Mucosa of descending colon (tissue), 3 donors: ENCODE results near the gene TMC2. TPM values are rescaled to one million over a fixed set of nuclear protein-coding genes. Genes with fewer than 3 reads are reported as not detected.
"Not testable (repeated sequence)": the region's sequence is repeated elsewhere in the genome, so short reads cannot be mapped to it uniquely, and the experiment has no call there.

Experiments
- ATAC-seq: fragments of 200-7000 bp; cut with Tn5 transposase; one replicate; pipeline ENCODE4 v1.9.1; 2020; ENCODE audit warnings: mild to moderate bottlenecking, moderate library complexity
- DNase-seq, 3 donors: peaks; one replicate each; pipeline ENCODE4 v3.0.0-alpha.2; 2020
- H3K36me3 ChIP-seq: fragments of 200-600 bp; one replicate; pipeline ENCODE4 v1.8.0; 2021; ENCODE audit warnings: low read depth, mild to moderate bottlenecking
- H3K4me1 ChIP-seq: fragments of 200-600 bp; one replicate; pipeline ENCODE4 v1.8.0; 2021; ENCODE audit warnings: low read depth, mild to moderate bottlenecking
- H3K4me3 ChIP-seq: fragments of 200-600 bp; one replicate; pipeline ENCODE4 v1.8.0; 2021; ENCODE audit warnings: mild to moderate bottlenecking
- H3K9me3 ChIP-seq: fragments of 200-600 bp; one replicate; pipeline ENCODE4 v1.8.0; 2021; ENCODE audit warnings: mild to moderate bottlenecking
- CTCF ChIP-seq: fragments of 200-600 bp; IDR thresholded peaks from one replicate; pipeline ENCODE4 v1.8.0; 2022; ENCODE audit warnings: antibody characterized with exemption, mild to moderate bottlenecking
- intact Hi-C, 2 donors: fragments of 100-400 bp; cut with DNase I in 1 of 2; cut with micrococcal nuclease in 1 of 2; formaldehyde crosslinking; loops; one replicate each; pipeline versions ENCODE4 v1.11.0 to v1.11.1; 2022; cut with DNase I, micrococcal nuclease
- long read RNA-seq, 2 donors: library from polyadenylated mRNA; unstranded; transcript quantifications; one replicate each; pipeline ENCODE4 v2.0.0, GENCODE V29; 2019 to 2021
- total RNA-seq, 3 donors: library from RNA; stranded (reverse); fragmentation: NEBNext Ultra II Directional in 2 of 3; extraction: Animal tissue kit (Norgen Biotek cat#: 25700) in 2 of 3; gene quantifications; one replicate each; pipeline versions ENCODE4 v1.2.1 to v1.2.4, GENCODE V29; 2021 to 2023
- donor health status: DM: no; HTN: no; CAD: no; lungs with moderate emphysema.
- donor health status: DM: no; HTN: no; CAD: no.
- donor health status: DM: no; HTN: yes; CAD: no.

Gene TMC2
- total RNA-seq = under 1 TPM in 2 of 3 donors, not detected in 1; 0.09 to 0.41 TPM
- long read RNA-seq, donor 1 = 0 reads
- long read RNA-seq, donor 2, partial matches to known transcripts = 0 of 1 reads
- long read RNA-seq, donor 2, other reads (novel, unspliced or antisense) = 1 of 1 reads

- H3K4me3 ChIP-seq = no peak within 1 kb of the TSS
- no peak for ATAC-seq
- no peaks in the 10 kb centered on the region for H3K9me3 ChIP-seq
- H3K36me3 ChIP-seq = no peaks in the 10 kb centered on the region
- TF ChIP-seq CTCF = no peak
- no peak for DNase-seq
- H3K4me1 ChIP-seq = no peaks in the 10 kb centered on the region
- intact Hi-C loops = no loop called here
Observed at GRCh38 chr20:2536560-2536986, at the start of gene TMC2. TMC2 (plus strand) TSS chr20:2536573; CDS start chr20:2536622, 49 bp downstream.

GRCh38 chr20:2502808-2503384, 33.5 kb upstream of the TMC2 start:
- DNase-seq, H3K9me3 ChIP-seq, H3K4me3 ChIP-seq, H3K4me1 ChIP-seq, ATAC-seq, H3K36me3 ChIP-seq, intact Hi-C loops: not testable (repeated sequence)

- H3K4me1 ChIP-seq, intact Hi-C loops, DNase-seq, H3K4me3 ChIP-seq, ATAC-seq, H3K9me3 ChIP-seq, H3K36me3 ChIP-seq: not testable (repeated sequence)
Observed at GRCh38 chr20:2504803-2505202, 31.6 kb upstream of the TMC2 start.

GRCh38 chr20:2506426-2506825, 29.9 kb upstream of the TMC2 start:
- DNase-seq, ATAC-seq, H3K4me1 ChIP-seq, intact Hi-C loops, H3K36me3 ChIP-seq, H3K9me3 ChIP-seq, H3K4me3 ChIP-seq: not testable (repeated sequence)

- H3K36me3 ChIP-seq = no peaks in the 10 kb centered on the region
- intact Hi-C loops = no loop called here
- H3K9me3 ChIP-seq = no peaks in the 10 kb centered on the region
- DNase-seq (no peak), ATAC-seq (no peak)
- H3K4me1 ChIP-seq = no peaks in the 10 kb centered on the region
- no peak for TF ChIP-seq CTCF
- H3K4me3 ChIP-seq = no peak overlapping the region
Observed at GRCh38 chr20:2507464-2507863, 28.9 kb upstream of the TMC2 start.

- ATAC-seq (peak; percentile 47), DNase-seq (peak; percentile 28 to 58 (median 32))
- intact Hi-C loops = no loop called here
- peak overlapping the region; percentile 63 for H3K4me3 ChIP-seq
- H3K4me1 ChIP-seq = no peaks in the 10 kb centered on the region
- H3K36me3 ChIP-seq = no peaks in the 10 kb centered on the region
- H3K9me3 ChIP-seq = no peaks in the 10 kb centered on the region
- TF ChIP-seq CTCF = no peak
Observed at GRCh38 chr20:2507875-2508630, 28.3 kb upstream of the TMC2 start.
